PC-3 (cell line): ENCODE data around the gene C1orf52. TPM values are rescaled to one million over a fixed set of nuclear protein-coding genes. Genes with fewer than 3 reads are reported as not detected.

Source experiments
- ATAC-seq: fragments of 200-7000 bp; cut with Tn5 transposase; 2 replicates; pipeline ENCODE4 v1.9.1; 2020; ENCODE audit warnings: mild to moderate bottlenecking, moderate library complexity
- BruUV-seq: library from RNA; stranded (reverse); fragments of 400-500 nt; replicated peaks from 2 replicates; lab custom pipeline; 2021; lab: Mats Ljungman, UMichigan
- CTCF ChIA-PET: fragments of 300-600 bp; sonication (Branson Sonifier 250); formaldehyde crosslinking; loops from one replicate; lab custom pipeline; 2022; ENCODE audit warnings: antibody characterized with exemption; lab: Charles Lee
- POLR2A ChIA-PET: fragments of 300-600 bp; sonication (Branson Sonifier 250); formaldehyde crosslinking; loops from one replicate; lab custom pipeline; 2022; ENCODE audit warnings: antibody characterized with exemption; ENCODE audit not compliant: unreplicated experiment; lab: Charles Lee
- DNase-seq: peaks from one replicate; pipeline ENCODE4 v3.0.0-alpha.2; 2015
- H2AFZ ChIP-seq: fragments of 300-600 bp; sonication (generic); 2 replicates; pipeline ENCODE4 v1.6.0; 2016; ENCODE audit warnings: antibody characterized with exemption, low read length
- H3F3A ChIP-seq: fragments of 300-600 bp; sonication (generic); one replicate; pipeline ENCODE4 v1.6.0; 2017; ENCODE audit warnings: antibody characterized with exemption, low read length, control low read depth, mild to moderate bottlenecking; ENCODE audit not compliant: unreplicated experiment
- H3K27ac ChIP-seq: fragments of 300-600 bp; sonication (generic); 2 replicates; pipeline ENCODE4 v1.5.1; 2016; ENCODE audit warnings: mild to moderate bottlenecking, low read length
- H3K27me3 ChIP-seq: fragments of 300-600 bp; sonication (generic); 2 replicates; pipeline ENCODE4 v1.6.1; 2016; ENCODE audit warnings: low read length, mixed read lengths
- H3K36me3 ChIP-seq: fragments of 300-600 bp; sonication (generic); 2 replicates; pipeline ENCODE4 v1.6.1; 2016; ENCODE audit warnings: low read depth, mixed run types, low read length, mixed read lengths
- H3K4me1 ChIP-seq: fragments of 300-600 bp; sonication (generic); 2 replicates; pipeline ENCODE4 v1.5.1; 2016; ENCODE audit warnings: low read length; ENCODE audit not compliant: insufficient read depth
- H3K4me2 ChIP-seq: fragments of 300-600 bp; sonication (generic); 2 replicates; pipeline ENCODE4 v1.6.0; 2016; ENCODE audit warnings: low read length
- H3K4me3 ChIP-seq: fragments of 300-600 bp; sonication (generic); 2 replicates; pipeline ENCODE4 v1.5.1; 2016; ENCODE audit warnings: mild to moderate bottlenecking, low read length, mixed read lengths
- H3K79me2 ChIP-seq: fragments of 300-600 bp; sonication (generic); 2 replicates; pipeline ENCODE4 v1.6.1; 2017; ENCODE audit warnings: low read length, mixed read lengths
- H3K9ac ChIP-seq: fragments of 300-600 bp; sonication (generic); 2 replicates; pipeline ENCODE4 v1.6.0; 2016; ENCODE audit warnings: mild to moderate bottlenecking, low read length
- H3K9me2 ChIP-seq: fragments of 300-600 bp; sonication (generic); replicated peaks from 2 replicates; pipeline ENCODE4 v1.6.1; 2016; ENCODE audit warnings: mixed run types, low read length, mixed read lengths
- H3K9me3 ChIP-seq: fragments of 300-600 bp; sonication (generic); 2 replicates; pipeline ENCODE4 v1.6.1; 2016; ENCODE audit warnings: low read length, mixed read lengths
- H4K20me1 ChIP-seq: fragments of 300-600 bp; sonication (generic); 2 replicates; pipeline ENCODE4 v1.6.1; 2016; ENCODE audit warnings: low read length, mixed read lengths
- CTCF ChIP-seq: fragments of 300-600 bp; sonication (generic); conservative IDR thresholded peaks from 2 replicates; pipeline ENCODE4 v1.5.1; 2017; ENCODE audit warnings: antibody characterized with exemption, low read depth, mild to moderate bottlenecking, low read length
- EZH2 ChIP-seq: fragments of 300-600 bp; sonication (generic); IDR thresholded peaks from one replicate; pipeline ENCODE4 v1.6.1; 2017; ENCODE audit warnings: antibody characterized with exemption, mild to moderate bottlenecking, low read length; ENCODE audit not compliant: unreplicated experiment
- EZH2phosphoT487 ChIP-seq: fragments of 300-600 bp; sonication (generic); IDR thresholded peaks from 2 replicates; pipeline ENCODE4 v1.6.1; 2018; ENCODE audit warnings: mild to moderate bottlenecking, antibody characterized with exemption, low read length, borderline replicate concordance
- intact Hi-C: fragments of 100-400 bp; cut with micrococcal nuclease; formaldehyde crosslinking; loops from 2 replicates; pipeline ENCODE4 v1.9.0; 2023
- total RNA-seq: library from RNA; depleted of rRNA; stranded (reverse); fragments of >200 nt; gene quantifications from 2 replicates; pipeline ENCODE4 v1.2.3, GENCODE V29; 2014

C1orf52 gene
- total RNA-seq, 1 experiment from 2014 or later = 59.9 TPM

- DNase-seq = no peak
- no peak overlapping the region for H3K4me3 ChIP-seq
- no peaks in the 10 kb centered on the region for H3F3A ChIP-seq
- no TSS peak for BruUV-seq
- no peaks in the 10 kb centered on the region for H3K9me2 ChIP-seq
- CTCF ChIA-PET = interaction anchor here (0.6 to 0.9 kb wide), 2 partner anchors 9 to 85 kb away, joined by 4 read pairs; no protein-coding TSS in a partner anchor
- H3K9me3 ChIP-seq = no peaks in the 10 kb centered on the region
- H3K27me3 ChIP-seq = no peaks in the 10 kb centered on the region
- H3K4me1 ChIP-seq = peaks cover 20% of the 10 kb centered on the region
- H3K27ac ChIP-seq = no peak overlapping the region
- no peak for ATAC-seq
- H3K9ac ChIP-seq = no peak overlapping the region
- POLR2A ChIA-PET = interaction anchor here (0.7 kb wide), 1 partner anchor 1424 kb away, joined by 3 read pairs; no protein-coding TSS in a partner anchor
- H3K79me2 ChIP-seq = no peaks in the 10 kb centered on the region
- H4K20me1 ChIP-seq = no peaks in the 10 kb centered on the region
- no peaks in the 10 kb centered on the region for H3K36me3 ChIP-seq
- no peak overlapping the region for H2AFZ ChIP-seq
- TF ChIP-seq CTCF (no peak), EZH2phosphoT487 (no peak), EZH2 (no peak)
- H3K4me2 ChIP-seq = no peak overlapping the region
- intact Hi-C loops = no loop called here
Observed at GRCh38 chr1:85224295-85224694, 35.2 kb downstream of the C1orf52 start.

- no peak overlapping the region for H2AFZ ChIP-seq
Observed at GRCh38 chr1:85223334-85223733, 36.1 kb downstream of the C1orf52 start.

More at GRCh38 chr1:85223334-85223733, 36.1 kb downstream of the C1orf52 start:
- no peak overlapping the region for H3K4me3 ChIP-seq
- no peak overlapping the region for H3K4me2 ChIP-seq
- H3K27ac ChIP-seq = no peak overlapping the region
- H3K79me2 ChIP-seq = no peaks in the 10 kb centered on the region
- no peaks in the 10 kb centered on the region for H3K9me3 ChIP-seq
- DNase-seq = no peak
- no peaks in the 10 kb centered on the region for H3K36me3 ChIP-seq
- ChIA-PET CTCF (no interaction called here), POLR2A (no interaction called here)
- no peaks in the 10 kb centered on the region for H3K9me2 ChIP-seq
- no peak for ATAC-seq
- intact Hi-C loops = no loop called here
- BruUV-seq = no TSS peak
- TF ChIP-seq EZH2 = no peak
- no peak for TF ChIP-seq CTCF
- TF ChIP-seq EZH2phosphoT487 = no peak
- H3K9ac ChIP-seq = no peak overlapping the region
- H3K27me3 ChIP-seq = no peaks in the 10 kb centered on the region
- H3F3A ChIP-seq = no peaks in the 10 kb centered on the region
- peaks cover 20% of the 10 kb centered on the region for H3K4me1 ChIP-seq
- no peaks in the 10 kb centered on the region for H4K20me1 ChIP-seq
